Measurements from ENCODE around the gene CCNQ.
"Not testable (repeated sequence)": the region's sequence is repeated elsewhere in the genome, so short reads cannot be mapped to it uniquely, and the experiment has no call there.

CCNQ gene

DNA sequence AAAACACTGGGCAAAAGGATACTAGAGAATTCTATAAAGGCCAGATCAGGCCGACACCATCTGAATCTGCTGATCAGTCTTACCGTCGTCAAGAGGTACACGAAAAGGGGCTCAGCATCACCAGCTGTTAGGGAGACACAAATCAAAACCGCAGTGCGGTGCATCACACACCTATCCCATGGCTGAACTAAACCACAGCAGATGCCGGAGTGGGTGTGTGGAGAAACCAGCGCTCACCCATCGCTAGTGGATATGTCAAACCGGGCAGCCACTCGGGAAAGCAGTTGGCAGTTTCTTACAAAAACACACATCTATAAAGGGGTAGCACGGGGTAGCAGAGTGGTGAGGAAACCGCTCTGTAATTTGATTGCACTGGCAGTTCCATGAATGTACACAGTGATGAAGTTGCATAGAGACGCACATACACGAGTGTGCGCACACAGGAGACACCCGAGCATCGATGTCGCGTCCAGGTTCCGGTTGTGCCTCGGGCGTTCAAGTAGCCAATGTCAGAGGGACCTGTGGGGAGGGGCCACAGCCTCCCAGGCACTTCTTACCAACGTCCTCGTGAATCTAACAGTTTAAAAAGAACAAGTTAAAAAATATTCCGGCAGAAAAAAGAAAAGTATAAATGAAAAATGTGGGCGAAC, 23.1 kb upstream of the CCNQ start:
- no peak for DNase-seq

DNA sequence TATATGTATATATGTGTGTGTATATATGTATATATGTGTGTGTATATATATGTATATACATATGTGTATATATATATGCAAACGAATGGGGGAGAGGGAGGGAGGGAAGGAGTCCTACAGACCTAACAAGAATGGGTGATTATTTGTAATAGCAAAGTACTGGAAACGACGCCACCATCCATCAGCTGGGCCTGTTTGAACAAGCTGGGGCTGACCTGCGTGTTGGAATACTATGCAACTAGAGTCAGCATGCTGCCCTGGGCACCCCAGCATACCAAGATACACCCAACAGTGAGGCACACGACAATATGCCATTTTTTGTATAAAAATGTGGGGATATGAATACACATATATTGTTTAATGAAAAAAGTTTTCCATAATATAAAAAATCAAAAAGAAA, 21.6 kb upstream of the CCNQ start:
- DNase-seq, result no peak

DNA sequence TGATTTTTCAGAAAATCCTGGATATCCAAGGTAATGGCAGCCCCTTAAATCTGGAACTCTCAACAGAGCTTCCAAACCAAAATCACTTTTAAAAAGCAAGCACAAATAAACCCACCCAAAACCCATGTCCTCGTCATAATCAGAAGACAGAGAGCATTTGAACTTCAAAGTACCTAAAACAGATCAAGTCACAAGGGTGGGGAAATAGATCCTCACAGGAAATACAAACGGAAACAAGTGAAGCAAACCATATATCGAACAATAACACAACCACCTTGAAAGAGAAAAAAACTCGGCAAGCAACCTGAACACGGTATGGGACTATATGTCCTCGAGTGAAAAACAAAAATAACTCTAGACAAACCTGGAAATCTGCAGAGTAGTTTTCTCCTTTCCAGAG, 15.9 kb upstream of the CCNQ start:
- no peak for DNase-seq

DNA sequence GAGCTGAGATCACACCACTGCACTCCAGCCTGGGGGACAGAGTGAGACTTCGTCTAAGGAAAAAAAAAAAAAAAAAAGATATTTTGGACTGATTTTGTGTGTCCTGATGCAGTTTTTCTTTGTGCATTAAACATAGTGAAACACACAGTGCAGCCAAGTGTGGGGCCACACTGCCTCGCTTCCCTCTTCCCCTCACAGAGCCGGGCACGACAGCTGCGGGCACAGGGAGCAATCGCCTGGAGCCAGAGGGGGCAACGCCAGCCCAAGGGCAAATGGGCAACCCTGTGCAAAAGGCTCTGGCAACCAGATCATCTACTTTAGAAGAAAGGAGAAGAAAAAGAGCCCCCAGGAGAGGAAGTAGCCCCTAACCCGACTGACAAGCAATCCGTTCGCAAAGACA, 13.5 kb upstream of the CCNQ start:
- DNase-seq, result no peak

DNA sequence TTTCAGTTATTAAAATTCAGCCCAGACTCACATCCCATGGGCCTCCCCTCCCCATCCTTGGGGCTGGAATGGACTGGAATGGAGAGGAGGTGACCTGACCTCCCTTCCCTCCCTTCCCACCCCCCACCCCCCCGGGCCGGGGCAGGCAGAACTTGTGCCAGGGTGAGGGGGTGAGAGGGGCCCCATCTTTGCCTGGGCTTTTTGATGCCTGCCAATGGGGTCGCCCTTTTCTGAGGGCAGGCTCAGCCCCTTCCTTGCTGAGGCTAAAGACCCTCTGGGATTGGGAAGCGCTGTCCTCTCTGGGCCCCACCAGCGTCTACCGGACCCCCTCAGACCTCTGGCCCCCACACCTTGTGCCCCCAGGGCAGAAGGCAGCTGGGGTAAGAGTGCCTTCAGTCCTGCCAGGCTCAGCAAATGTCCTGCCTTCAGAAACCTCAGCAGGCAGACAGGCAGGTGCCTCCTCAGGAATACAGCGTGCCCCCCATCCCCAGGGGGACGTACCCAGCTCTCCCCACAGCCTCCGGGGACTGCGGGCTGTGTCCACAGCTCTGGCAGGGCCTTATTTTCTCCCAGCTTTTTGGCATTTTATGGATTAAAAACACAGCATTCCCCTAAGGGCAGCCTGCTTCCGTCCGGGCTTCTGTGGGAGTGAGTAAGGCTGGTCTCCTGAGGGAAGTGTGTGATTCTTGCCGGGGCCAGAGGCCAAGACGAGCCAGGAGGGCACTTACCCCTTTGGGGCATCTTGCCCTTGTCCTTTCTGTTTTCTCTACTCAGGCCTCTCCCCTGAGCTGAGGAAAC, 12.6 kb upstream of the CCNQ start:
- DNase-seq, result no peak

DNA sequence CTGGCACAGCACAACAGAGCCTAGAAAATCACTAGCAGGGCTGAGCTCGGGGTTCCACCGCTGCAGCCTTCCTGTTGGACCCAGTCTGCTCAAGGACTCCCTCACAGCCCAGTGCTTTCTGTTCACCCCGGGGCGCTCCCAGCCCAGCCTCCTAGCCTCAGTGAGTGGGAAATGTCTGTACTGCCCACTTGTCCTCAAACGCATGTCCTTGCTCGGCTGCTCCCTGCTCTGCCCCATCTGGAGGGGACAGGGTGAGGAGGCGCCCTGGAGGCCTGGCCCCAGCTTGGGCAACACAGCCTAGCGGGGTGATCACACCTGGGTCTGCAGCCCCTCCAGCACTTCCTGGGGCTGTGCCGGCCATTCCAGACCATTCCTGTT, 11.9 kb upstream of the CCNQ start:
- no peak for DNase-seq

DNA sequence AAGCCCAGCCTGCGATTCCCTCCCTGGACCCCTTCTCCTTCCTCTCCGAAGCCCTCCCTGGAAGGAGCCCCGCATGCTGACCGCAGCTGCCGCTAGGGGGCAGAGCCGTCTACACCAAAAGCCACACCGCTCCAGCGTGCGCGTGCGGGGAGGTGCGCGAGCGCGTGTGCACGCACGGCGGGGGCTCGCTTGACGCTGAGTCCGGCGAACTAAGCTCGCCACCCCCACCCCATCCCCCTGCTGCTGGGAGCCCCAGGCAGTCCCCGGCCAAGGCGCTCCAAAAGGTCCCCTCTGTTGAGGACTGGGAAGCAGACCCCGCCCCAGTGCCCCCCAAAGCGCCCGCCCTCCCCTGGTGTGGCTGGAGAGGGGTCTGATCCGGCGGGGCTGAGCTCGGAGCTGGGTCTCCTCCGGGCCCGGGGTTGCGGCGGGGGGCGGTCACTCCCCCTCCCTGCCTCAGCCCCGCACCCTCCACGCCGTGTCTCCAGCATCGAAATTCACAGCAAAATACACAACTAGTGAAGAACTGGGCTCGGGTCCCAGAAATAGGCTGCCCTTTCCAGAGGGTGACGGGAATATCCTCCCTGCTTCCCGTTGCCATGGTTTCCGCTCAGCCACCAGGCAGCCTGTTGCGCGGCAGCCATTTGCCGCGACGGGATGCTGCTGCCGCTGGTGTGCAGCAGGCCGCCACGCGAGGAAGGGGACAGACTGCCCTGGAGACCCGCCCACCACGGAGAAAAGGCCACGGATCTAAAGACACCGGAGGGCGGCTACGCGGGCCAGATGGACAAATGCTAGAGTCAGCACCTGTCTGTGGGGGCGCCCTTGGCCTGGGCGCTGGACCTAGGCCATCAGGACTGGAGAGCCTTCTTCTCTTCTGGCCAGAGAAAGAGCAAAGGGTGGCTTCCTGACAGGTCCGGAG, 11.2 kb upstream of the CCNQ start:
- peak; percentile 47 for DNase-seq

DNA sequence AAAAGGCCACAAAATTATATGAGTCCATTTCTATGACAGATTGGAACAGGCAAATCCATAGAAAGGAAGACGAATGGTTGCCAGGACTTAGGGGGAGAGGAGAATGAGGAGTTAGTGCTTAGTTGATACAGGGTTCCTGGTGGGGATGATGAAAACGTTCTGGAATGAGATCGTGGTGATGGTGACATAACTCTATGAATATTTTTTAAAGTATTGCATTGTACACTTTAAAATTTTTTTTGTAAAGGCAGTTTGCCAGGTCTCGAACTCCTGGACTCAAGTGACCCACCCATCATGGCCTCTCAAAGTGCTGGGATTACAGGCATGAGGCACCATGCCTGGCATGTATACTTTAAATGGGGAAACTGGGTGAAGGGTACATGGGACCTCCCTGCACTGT, 9.9 kb upstream of the CCNQ start:
- DNase-seq, result no peak

DNA sequence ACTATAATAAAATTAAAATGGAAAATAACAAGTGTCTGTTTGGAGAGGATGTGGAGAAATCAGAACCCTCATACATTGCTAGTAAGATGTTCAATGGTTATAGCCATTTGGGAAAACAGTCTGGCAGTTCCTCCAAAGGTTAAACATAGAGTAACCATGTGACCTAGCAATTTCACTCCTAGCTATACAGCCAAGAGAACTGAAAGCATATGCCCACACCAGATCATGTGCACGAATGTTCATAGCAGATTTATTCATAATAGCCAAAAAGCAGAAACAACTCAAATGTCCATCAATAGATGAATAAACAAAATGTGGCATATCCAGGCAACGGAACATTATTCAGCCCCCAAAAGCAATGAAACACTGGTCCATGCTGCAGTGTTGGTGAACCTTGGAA, 9.4 kb upstream of the CCNQ start:
- no peak for DNase-seq

DNA sequence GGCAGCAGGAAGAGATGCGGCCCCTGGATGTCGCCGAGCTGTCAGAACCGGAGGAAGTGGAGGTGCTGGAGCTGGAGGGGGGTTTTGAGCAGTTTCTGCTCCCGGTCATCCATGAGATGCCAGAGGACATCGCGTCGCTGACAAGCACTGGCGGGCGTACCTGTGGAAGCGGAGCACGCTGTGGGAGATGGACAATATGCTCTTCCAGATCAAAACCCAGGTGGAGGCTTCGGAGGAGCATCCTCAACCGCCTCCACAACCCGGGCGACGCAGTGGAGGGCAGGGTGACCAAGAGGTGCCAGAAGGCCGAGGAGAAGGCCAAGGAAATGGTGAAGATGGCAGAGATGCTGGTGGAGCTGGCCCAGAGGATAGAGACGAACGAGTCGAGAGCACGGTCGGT, 7.6 kb upstream of the CCNQ start:
- no peak for DNase-seq

DNA sequence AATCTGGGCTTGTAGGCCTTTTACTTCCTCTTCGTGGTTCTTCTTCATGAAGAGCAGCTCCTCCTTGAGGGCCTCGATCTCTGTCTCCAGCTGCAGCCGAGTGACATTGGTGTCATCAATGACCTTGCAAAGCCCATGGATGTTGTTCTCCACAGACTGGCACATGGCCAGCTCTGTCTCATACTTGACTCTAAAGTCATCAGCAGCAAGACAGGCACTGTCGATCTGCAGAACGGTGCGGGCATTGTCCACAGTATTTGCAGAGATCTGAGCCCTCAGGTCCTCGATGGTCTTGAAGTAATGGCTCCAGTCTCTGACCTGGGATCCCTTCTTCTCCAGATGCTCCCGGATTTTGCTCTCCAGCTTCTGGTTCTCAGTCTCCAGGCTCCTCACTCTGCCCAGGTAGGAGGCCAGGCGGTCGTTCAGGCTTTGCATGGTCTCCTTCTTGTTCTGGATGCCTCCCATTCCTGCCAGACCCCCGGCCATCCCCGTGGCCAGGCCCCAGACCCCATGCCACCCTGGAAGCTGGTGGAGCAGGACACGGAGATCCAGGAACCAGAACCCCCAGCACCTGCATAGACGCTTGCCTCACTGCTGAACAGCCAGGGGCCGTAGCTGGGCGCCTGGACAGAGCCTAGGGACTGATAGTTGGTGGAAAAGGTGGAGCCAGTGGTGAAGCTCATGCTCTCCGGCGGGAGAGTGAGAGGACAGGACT, 5.9 kb upstream of the CCNQ start:
- DNase-seq, result not testable (repeated sequence)

DNA sequence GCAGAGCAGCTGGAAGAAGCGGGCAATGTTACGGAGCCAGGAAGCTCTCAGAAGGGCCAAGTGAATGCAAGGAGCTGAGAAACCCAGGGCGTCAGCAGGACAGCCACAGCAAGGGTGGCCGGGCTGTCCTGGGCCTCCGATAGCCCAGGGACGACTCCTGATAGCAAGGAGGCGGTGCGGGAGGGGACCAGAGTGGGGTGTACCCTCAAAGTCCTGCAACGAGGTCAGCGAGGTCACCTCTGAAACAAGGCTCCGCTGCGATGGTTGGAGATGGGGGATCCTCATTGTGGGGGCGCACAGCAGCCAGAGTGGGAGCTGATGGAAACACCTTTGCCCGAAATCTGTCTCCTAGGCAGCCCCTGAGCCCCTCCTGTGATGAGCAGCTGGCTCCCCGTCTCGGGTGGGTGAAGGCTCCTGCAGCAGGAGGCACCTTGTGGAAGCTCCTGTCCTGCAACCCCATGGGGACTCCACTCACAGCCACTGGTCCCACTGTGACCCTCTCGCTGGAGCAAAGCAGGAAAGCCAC, 4.3 kb upstream of the CCNQ start:
- no peak for DNase-seq

DNA sequence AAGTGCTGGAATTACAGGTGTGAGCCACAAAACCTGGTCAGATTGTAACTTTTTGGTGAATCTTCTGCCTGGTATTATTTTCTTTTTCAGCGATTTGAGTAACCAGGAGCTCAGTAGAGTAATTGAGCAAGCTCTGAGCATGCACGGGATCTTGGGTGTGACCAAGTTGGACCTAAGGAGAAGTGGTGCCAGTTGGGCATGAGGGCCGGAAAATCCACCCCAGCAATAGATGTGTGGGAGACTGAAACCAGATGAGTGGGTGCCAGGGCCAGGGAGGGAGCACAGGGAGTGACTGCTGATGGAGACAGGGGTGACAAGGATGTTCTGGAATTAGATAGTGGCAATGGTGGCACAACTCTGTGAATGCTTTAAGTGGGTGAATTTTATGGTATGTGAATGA, 3.7 kb upstream of the CCNQ start:
- DNase-seq, result no peak

DNA sequence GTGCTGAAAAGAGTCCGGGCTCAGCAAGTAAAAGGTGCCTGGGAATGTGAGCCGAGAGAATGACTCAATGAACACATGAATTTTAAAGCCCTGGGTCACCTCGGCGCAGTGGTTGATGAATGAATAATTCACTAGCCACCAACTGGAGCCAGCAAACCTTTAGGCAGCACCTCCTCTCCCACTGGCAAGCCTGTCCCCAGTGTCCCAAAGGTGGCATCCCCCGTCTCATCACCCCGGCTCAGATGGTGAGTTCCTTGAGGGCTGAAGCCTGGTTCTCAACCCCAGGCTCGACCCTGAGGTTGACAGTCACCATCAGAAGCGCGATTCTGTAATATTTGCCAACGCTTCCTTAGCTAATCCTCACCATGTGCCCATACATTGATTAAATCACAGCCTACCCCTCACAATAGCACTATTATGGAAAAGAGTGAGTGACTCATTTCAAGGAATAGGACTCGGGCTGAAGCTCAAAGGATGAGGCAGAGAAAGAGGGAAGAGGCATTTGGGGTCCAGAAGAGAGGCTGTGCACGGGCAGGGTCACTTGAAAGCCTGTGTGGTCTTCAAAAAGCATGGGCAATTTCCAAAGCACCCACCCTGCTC, 2.7 kb upstream of the CCNQ start:
- no peak for DNase-seq

DNA sequence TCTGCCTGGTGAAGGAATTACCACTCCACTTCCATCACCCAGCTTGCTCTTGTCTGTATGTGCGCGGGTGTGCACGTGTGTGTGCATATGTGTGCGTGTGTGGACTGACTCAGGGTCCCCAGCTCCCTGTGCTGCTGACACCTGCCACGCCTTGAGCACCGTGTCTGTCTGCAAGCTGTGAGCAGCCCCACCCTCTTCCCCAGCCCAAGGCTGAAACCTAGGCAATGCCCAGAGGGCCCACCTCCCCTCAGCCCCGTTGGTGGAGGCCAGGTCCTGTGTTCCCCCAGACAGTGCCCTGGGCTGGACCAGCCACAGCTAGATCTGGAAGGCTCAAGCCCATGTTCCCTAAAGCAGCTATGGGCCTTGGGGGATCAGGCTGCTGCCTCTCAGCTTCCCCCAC, 2.0 kb upstream of the CCNQ start:
- DNase-seq, result no peak

DNA sequence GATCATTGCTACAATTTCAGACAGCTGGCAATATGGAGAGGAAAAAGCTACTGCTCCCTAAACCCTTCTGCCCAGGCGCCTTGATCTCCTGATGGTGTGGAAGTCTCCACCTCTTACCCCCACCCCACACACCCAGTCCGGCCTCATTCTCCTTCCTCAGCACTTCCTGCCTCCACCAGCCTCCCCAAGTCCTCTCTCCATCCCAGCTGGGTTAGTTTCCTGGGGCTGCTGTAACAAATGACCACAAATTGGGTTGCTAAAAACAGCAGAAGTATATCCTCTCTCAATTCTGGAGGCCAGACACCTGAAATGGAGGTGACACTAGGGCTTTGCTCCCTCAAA, 1.1 kb upstream of the CCNQ start:
- DNase-seq, result no peak

DNA sequence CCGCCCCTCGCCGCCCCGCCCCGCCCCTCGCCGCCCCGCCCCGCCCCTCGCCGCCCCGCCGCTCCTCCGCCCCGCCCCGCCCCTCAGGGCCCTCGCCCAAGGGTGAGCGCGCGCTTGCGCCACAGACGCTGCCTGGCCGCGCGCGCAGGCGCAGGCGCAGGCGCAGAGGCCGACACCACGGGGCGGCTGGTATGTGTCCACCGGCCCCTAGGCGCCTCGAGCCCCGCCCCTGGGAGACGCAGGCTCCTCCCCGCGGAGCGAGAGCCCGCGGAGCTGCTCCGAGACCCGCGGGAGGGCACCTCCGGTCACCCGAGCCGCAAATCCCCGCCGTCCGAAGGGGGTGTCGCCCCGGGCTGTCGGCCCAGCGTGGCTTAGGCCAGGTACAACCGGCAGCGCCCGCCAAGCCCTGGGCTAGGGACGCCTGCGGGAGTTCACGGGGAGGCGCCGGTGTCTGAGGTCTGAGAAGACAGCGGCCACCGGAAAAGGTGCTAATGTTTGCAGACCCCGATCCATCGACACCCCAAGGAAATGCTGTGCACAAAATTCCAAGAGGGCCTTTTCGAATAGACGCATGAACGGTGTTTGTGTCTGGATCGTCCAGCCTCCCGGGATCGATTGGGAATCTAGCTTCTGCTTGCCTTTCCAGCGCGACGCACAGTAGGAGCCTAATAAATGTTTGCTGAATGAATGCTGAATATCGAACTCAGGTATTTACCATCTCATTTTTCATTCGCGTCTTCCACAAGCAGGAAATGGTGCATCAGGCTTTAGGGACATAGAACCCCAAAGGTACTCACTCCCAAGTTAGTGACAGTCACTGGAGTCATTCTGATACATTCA, 473 bp upstream of the CCNQ start:
- peak; percentile 84 for DNase-seq

DNA sequence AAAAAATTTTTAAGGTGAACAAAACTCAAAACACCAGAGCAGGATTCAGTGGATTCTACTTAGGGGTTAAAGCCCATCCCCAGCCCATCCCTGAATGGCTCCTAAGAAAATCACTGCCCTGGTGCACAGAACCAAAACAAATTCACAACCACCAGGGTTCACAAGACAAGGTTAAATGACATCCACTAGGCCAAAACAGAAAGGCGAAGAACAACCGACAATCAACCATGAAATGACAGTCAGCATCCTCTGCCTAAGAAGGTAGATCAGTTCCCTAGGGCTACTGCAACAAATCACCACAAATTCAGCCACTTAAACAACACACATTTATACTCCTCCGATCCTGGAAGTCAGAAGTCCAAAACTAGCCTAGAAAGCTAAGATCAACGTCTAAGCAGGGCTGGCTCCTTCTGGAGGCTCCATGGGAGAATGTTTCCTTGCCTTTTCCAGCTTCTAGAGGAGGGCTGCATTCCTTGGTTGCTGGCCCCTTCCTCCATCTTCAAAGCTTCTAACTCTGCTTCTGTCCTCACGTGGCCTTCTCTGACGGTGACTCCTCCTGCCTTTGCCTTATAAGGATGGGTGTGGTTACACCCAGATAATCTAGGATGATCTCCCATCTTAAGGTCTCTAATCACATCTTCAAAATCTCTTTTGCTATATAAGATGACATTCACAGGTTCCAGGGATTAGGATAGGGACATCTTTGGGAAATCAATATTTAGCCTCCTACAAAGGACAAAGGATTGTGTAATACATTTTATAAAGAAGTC, 1.8 kb downstream of the CCNQ start:
- DNase-seq, result no peak

DNA sequence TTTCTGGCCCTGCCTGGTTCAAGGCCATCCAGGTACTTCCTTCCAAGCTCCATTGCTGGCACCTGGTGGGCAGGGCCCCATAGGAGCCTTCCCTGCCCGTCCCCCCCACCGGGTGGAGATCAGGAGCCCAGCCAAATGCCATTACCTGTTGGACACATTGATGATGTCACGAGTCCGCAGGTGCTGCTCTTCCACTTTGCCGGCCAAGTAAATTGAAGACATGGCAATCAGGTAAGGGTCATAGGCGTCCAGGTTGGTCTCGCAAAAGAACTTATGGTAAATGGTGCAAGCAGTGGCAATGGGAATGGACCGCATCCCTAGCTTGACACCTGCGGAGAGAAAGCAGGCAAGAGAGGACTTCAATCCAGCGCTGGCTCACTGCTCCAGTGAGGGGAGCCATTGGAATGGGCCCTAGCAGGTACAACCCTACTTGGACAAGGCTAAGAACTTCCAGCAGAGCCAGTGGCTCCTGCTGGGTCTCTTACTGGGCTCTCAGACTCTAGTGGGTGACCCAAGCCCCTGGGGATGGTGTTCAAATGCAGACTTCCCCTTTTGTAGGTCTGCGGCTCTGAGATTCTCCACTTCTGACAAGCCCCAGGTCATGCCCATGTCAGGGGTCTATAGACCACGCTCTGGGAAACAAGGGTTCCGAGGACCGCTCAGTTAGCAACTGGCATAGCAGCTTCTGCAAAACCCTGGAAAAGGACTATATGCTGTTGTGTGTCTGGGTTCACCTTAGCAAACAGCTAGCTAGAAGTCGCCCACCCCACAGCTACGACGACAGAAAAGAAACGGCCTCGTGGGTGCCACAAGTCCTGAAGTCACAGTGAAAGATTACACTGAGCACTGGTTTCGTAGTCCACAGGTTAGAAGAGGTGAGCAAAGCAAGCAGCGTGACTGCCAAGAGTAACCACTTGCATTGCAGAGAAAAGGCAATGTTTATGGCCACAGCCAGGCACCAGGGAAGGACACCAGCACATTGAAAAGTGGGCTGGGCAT, 2.8 kb downstream of the CCNQ start:
- no peak for DNase-seq

DNA sequence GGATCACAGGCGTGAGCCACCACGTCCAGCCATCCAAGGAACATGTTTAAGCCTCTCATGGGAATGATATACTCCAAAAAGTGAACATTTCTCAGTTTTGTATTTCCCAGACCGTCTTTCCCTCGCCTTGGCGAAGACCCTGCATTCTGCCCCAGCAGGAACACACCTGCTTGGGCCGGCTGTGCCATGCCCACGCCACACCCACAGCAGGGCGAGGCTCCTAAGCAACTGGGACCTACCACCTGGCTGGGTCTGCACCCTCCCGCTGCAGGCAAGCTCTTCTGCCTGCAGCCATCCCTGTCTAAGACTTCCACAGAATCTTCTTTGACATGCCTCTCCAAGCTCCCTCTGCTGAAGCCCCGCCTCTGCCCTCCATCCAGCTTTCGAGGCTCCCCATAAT, 3.6 kb downstream of the CCNQ start:
- DNase-seq, result no peak
